ENCODE data around the gene CDX2.
"Not testable (repeated sequence)": the region's sequence is repeated elsewhere in the genome, so short reads cannot be mapped to it uniquely, and the experiment has no call there.

The CDX2 gene

GRCh38 chr13:27969082-27969865, at the start of gene CDX2:
Gene CDX2 (minus strand): TSS chr13:27969315. CDS start chr13:27969006, 309 bp downstream.
- DNase-seq = peak; percentile 81
- in situ Hi-C loops (cut with MboI; ENCODE audit: low pct_unique_long_range_greater_than_20kb, low sequenced_read_pairs) = no loop called here

GRCh38 chr13:28014301-28014700, 45.2 kb upstream of the CDX2 start:
- in situ Hi-C loops (cut with MboI; ENCODE audit: low pct_unique_long_range_greater_than_20kb, low sequenced_read_pairs) = no loop called here
- DNase-seq = no peak

GRCh38 chr13:28013482-28013881, 44.4 kb upstream of the CDX2 start:
- no peak for DNase-seq
- in situ Hi-C loops (cut with MboI; ENCODE audit: low pct_unique_long_range_greater_than_20kb, low sequenced_read_pairs) = no loop called here

GRCh38 chr13:28012896-28013295, 43.8 kb upstream of the CDX2 start:
- in situ Hi-C loops (cut with MboI; ENCODE audit: low pct_unique_long_range_greater_than_20kb, low sequenced_read_pairs) = no loop called here

GRCh38 chr13:28012383-28012782, 43.3 kb upstream of the CDX2 start:
- DNase-seq = no peak
- in situ Hi-C loops (cut with MboI; ENCODE audit: low pct_unique_long_range_greater_than_20kb, low sequenced_read_pairs) = no loop called here

More at GRCh38 chr13:28012896-28013295, 43.8 kb upstream of the CDX2 start:
- DNase-seq = no peak

GRCh38 chr13:28010046-28010445, 40.9 kb upstream of the CDX2 start:
- no peak for DNase-seq
- in situ Hi-C loops (cut with MboI; ENCODE audit: low pct_unique_long_range_greater_than_20kb, low sequenced_read_pairs) = no loop called here

- in situ Hi-C loops (cut with MboI; ENCODE audit: low pct_unique_long_range_greater_than_20kb, low sequenced_read_pairs); DNase-seq: not testable (repeated sequence)
Measured at GRCh38 chr13:28005016-28005415, 35.9 kb upstream of the CDX2 start.

- no peak for DNase-seq
- in situ Hi-C loops (cut with MboI; ENCODE audit: low pct_unique_long_range_greater_than_20kb, low sequenced_read_pairs) = no loop called here
Measured at GRCh38 chr13:28002886-28003698, 34.0 kb upstream of the CDX2 start.

- no peak for DNase-seq
- in situ Hi-C loops (cut with MboI; ENCODE audit: low pct_unique_long_range_greater_than_20kb, low sequenced_read_pairs) = no loop called here
Measured at GRCh38 chr13:28001837-28002473, 32.8 kb upstream of the CDX2 start.

GRCh38 chr13:28001049-28001448, 31.9 kb upstream of the CDX2 start:
- DNase-seq = no peak
- in situ Hi-C loops (cut with MboI; ENCODE audit: low pct_unique_long_range_greater_than_20kb, low sequenced_read_pairs) = no loop called here

- in situ Hi-C loops (cut with MboI; ENCODE audit: low pct_unique_long_range_greater_than_20kb, low sequenced_read_pairs) = no loop called here
- DNase-seq = no peak
Measured at GRCh38 chr13:28000567-28000966, 31.5 kb upstream of the CDX2 start.

GRCh38 chr13:27997904-27998522, 28.9 kb upstream of the CDX2 start:
- in situ Hi-C loops (cut with MboI; ENCODE audit: low pct_unique_long_range_greater_than_20kb, low sequenced_read_pairs) = loop anchor here (25.0 kb wide), 2 partner anchors 611 to 1011 kb away; no protein-coding TSS in a partner anchor
- DNase-seq = peak; percentile 79

- in situ Hi-C loops (cut with MboI; ENCODE audit: low pct_unique_long_range_greater_than_20kb, low sequenced_read_pairs) = loop anchor here (25.0 kb wide), 2 partner anchors 605 to 1005 kb away; no protein-coding TSS in a partner anchor
- DNase-seq = no peak
Measured at GRCh38 chr13:27991881-27992280, 22.8 kb upstream of the CDX2 start.

GRCh38 chr13:27988520-27988919, 19.4 kb upstream of the CDX2 start, which contains the start of gene URAD:
Gene URAD (minus strand): TSS chr13:27988693. CDS start chr13:27988637, 56 bp downstream.
- DNase-seq = no peak
- in situ Hi-C loops (cut with MboI; ENCODE audit: low pct_unique_long_range_greater_than_20kb, low sequenced_read_pairs) = loop anchor here (25.0 kb wide), 2 partner anchors 601 to 1001 kb away; no protein-coding TSS in a partner anchor

- in situ Hi-C loops (cut with MboI; ENCODE audit: low pct_unique_long_range_greater_than_20kb, low sequenced_read_pairs) = loop anchor here (25.0 kb wide), 2 partner anchors 598 to 998 kb away; no protein-coding TSS in a partner anchor
- DNase-seq = no peak
Measured at GRCh38 chr13:27985600-27985999, 16.5 kb upstream of the CDX2 start.

GRCh38 chr13:27982361-27982760, 13.2 kb upstream of the CDX2 start:
- in situ Hi-C loops (cut with MboI; ENCODE audit: low pct_unique_long_range_greater_than_20kb, low sequenced_read_pairs) = loop anchor here (25.0 kb wide), 2 partner anchors 595 to 995 kb away; no protein-coding TSS in a partner anchor
- no peak for DNase-seq

- DNase-seq = no peak
- in situ Hi-C loops (cut with MboI; ENCODE audit: low pct_unique_long_range_greater_than_20kb, low sequenced_read_pairs) = loop anchor here (25.0 kb wide), 2 partner anchors 594 to 994 kb away; no protein-coding TSS in a partner anchor
Measured at GRCh38 chr13:27981006-27981708, 12.0 kb upstream of the CDX2 start.
